Chondrocyte (in vitro differentiated cells): ENCODE measurements around the gene PBXIP1. TPM values are rescaled to one million over a fixed set of nuclear protein-coding genes. Genes with fewer than 3 reads are reported as not detected.

Experiments used
- DNase-seq: peaks from one replicate; pipeline ENCODE4 v3.0.0; 2021; ENCODE audit warnings: mixed read lengths, low spot score
- H3K27ac Mint-ChIP-seq: one replicate; pipeline ENCODE4 v1.8.0; 2021; ENCODE audit warnings: mild to moderate bottlenecking, moderate library complexity, mixed read lengths; ENCODE audit not compliant: unreplicated experiment
- H3K27me3 Mint-ChIP-seq: 2 replicates; pipeline ENCODE4 v1.8.0; 2021; ENCODE audit warnings: low read depth, mixed read lengths
- H3K36me3 Mint-ChIP-seq: 2 replicates; pipeline ENCODE4 v1.8.0; 2021; ENCODE audit warnings: low read depth, mixed read lengths
- H3K4me1 Mint-ChIP-seq: 2 replicates; pipeline ENCODE4 v1.8.0; 2021; ENCODE audit warnings: low read depth, mild to moderate bottlenecking, mixed read lengths
- H3K4me3 Mint-ChIP-seq: one replicate; pipeline ENCODE4 v1.8.0; 2021; ENCODE audit warnings: mild to moderate bottlenecking, moderate library complexity, mixed read lengths; ENCODE audit not compliant: unreplicated experiment
- H3K9me3 Mint-ChIP-seq: 2 replicates; pipeline ENCODE4 v1.8.0; 2021; ENCODE audit warnings: low read depth, mixed read lengths
- CTCF ChIP-seq: fragments of 200-600 bp; sonication (generic); IDR thresholded peaks from 2 replicates; pipeline ENCODE4 v1.5.0; 2021; ENCODE audit warnings: antibody characterized with exemption, mild to moderate bottlenecking, moderate library complexity
- microRNA-seq: library from miRNA; unstranded; fragments of <30 nt; microRNA quantifications from one replicate; pipeline ENCODE4 v1.2.0, GENCODE V29; 2020; ENCODE audit warnings: borderline number of aligned reads
- total RNA-seq: library from RNA; stranded (reverse); gene quantifications from 3 replicates; pipeline ENCODE4 v1.2.1, GENCODE V29; 2021

Gene PBXIP1
- total RNA-seq, 1 donor from 2014 or later = 57.1 TPM

GRCh38 chr1:154896771-154897286 is 59.1 kb downstream of the PBXIP1 start:
- Mint-ChIP-seq H3K27me3 (peaks cover 26% of the 10 kb centered on the region), H3K4me1 (peaks cover 7% of the 10 kb centered on the region), H3K27ac (no peak overlapping the region), H3K9me3 (peaks cover 4% of the 10 kb centered on the region), H3K4me3 (no peak overlapping the region), H3K36me3 (peaks cover 4% of the 10 kb centered on the region)
- no peak for TF ChIP-seq CTCF
- no peak for DNase-seq

- Mint-ChIP-seq H3K9me3 (peaks cover 4% of the 10 kb centered on the region), H3K4me3 (no peak overlapping the region), H3K27ac (no peak overlapping the region), H3K4me1 (peaks cover 7% of the 10 kb centered on the region), H3K27me3 (peaks cover 31% of the 10 kb centered on the region), H3K36me3 (peaks cover 4% of the 10 kb centered on the region)
- no peak for TF ChIP-seq CTCF
- DNase-seq = no peak
These were observed 60.1 kb downstream of the PBXIP1 start for GRCh38 chr1:154895798-154896197.

Small RNAs within 50 kb of the gene (microRNA-seq; reads per million reads assigned to microRNA genes)
- gene MIR4258 = not detected

Other genes with a start within 250 kb of the PBXIP1 start
- gene KCNN3, start 85.8 kb downstream of the PBXIP1 start, total RNA-seq = 0.92 to 1.8 TPM (median 1.5 TPM) in 3 replicates
- gene PMVK, start 19.4 kb downstream of the PBXIP1 start, total RNA-seq = 27.5 to 31.6 TPM (median 30.7 TPM) in 3 replicates
- gene PYGO2, start 5.7 kb upstream of the PBXIP1 start, total RNA-seq = 23.2 to 27.2 TPM (median 24.0 TPM) in 3 replicates
- gene SHC1, start 14.6 kb upstream of the PBXIP1 start, total RNA-seq = 251 to 316 TPM (median 256 TPM) in 3 replicates
- 23.2 to 34.0 TPM (median 26.8 TPM) in 3 replicates for gene CKS1B, start 18.6 kb upstream of the PBXIP1 start, total RNA-seq
- gene FLAD1, start 27.2 kb upstream of the PBXIP1 start, total RNA-seq = 23.0 to 30.8 TPM (median 28.7 TPM) in 3 replicates
- gene LENEP, start 37.5 kb upstream of the PBXIP1 start, total RNA-seq = 0.72 to 0.85 TPM in 2 of 3 replicates, not detected in the other
- gene ZBTB7B, start 46.7 kb upstream of the PBXIP1 start, total RNA-seq = 34.8 to 42.9 TPM (median 41.1 TPM) in 3 replicates
- 0.30 to 0.36 TPM (median 0.36 TPM) in 3 replicates for gene DCST2, start 77.7 kb upstream of the PBXIP1 start, total RNA-seq
- not detected in 3 replicates for gene DCST1, start 77.7 kb upstream of the PBXIP1 start, total RNA-seq
- 73.7 to 91.1 TPM (median 75.2 TPM) in 3 replicates for gene ADAM15, start 95.2 kb upstream of the PBXIP1 start, total RNA-seq
- 8.9 to 10.6 TPM (median 9.7 TPM) in 3 replicates for gene EFNA4, start 107.6 kb upstream of the PBXIP1 start, total RNA-seq
- 4.3 to 5.5 TPM (median 4.5 TPM) in 3 replicates for gene EFNA3, start 122.7 kb upstream of the PBXIP1 start, total RNA-seq
- gene EFNA1, start 171.8 kb upstream of the PBXIP1 start, total RNA-seq = 10.9 to 27.6 TPM (median 12.6 TPM) in 3 replicates
- 34.0 to 40.3 TPM (median 37.9 TPM) in 3 replicates for gene SLC50A1, start 179.8 kb upstream of the PBXIP1 start, total RNA-seq
- 41.3 to 73.3 TPM (median 48.9 TPM) in 3 replicates for gene DPM3, start 184.4 kb upstream of the PBXIP1 start, total RNA-seq
- gene KRTCAP2, start 217.2 kb upstream of the PBXIP1 start, total RNA-seq = 159 to 202 TPM (median 174 TPM) in 3 replicates
- 9.6 to 10.7 TPM (median 9.7 TPM) in 3 replicates for gene TRIM46, start 217.8 kb upstream of the PBXIP1 start, total RNA-seq